ENCODE measurements around the gene CDKAL1.
"Not testable (repeated sequence)": the region's sequence is repeated elsewhere in the genome, so short reads cannot be mapped to it uniquely, and the experiment has no call there.

CDKAL1 gene

GRCh38 chr6:20732896-20733295 is 198.6 kb downstream of the CDKAL1 start:
- no peak for DNase-seq (ENCODE audit: low read depth in 1 of 2, low spot score in 1 of 2)

GRCh38 chr6:20737912-20738311 is 203.7 kb downstream of the CDKAL1 start:
- DNase-seq (ENCODE audit: low read depth in 1 of 2, low spot score in 1 of 2) = no peak

GRCh38 chr6:20740088-20740487 is 205.8 kb downstream of the CDKAL1 start:
- DNase-seq (ENCODE audit: low read depth in 1 of 2, low spot score in 1 of 2) = no peak

GRCh38 chr6:20740727-20741126 is 206.5 kb downstream of the CDKAL1 start:
- no peak for DNase-seq (ENCODE audit: low read depth in 1 of 2, low spot score in 1 of 2)

- DNase-seq (ENCODE audit: low read depth in 1 of 2, low spot score in 1 of 2) = no peak
Measured at GRCh38 chr6:20741490-20741889, 207.2 kb downstream of the CDKAL1 start.

- DNase-seq (ENCODE audit: low read depth in 1 of 2, low spot score in 1 of 2) = no peak
Measured at GRCh38 chr6:20744911-20745557, 210.8 kb downstream of the CDKAL1 start.

GRCh38 chr6:20746024-20746423 is 211.8 kb downstream of the CDKAL1 start:
- no peak for DNase-seq (ENCODE audit: low read depth in 1 of 2, low spot score in 1 of 2)

- DNase-seq (ENCODE audit: low read depth in 1 of 2, low spot score in 1 of 2) = no peak
Measured at GRCh38 chr6:20746805-20747558, 212.7 kb downstream of the CDKAL1 start.

- DNase-seq (ENCODE audit: low read depth in 1 of 2, low spot score in 1 of 2) = no peak
Measured at GRCh38 chr6:20747991-20748390, 213.7 kb downstream of the CDKAL1 start.

- DNase-seq (ENCODE audit: low read depth in 1 of 2, low spot score in 1 of 2) = no peak
Measured at GRCh38 chr6:20751293-20751935, 217.2 kb downstream of the CDKAL1 start.

GRCh38 chr6:20755631-20756030 is 221.4 kb downstream of the CDKAL1 start:
- DNase-seq (ENCODE audit: low read depth in 1 of 2, low spot score in 1 of 2) = no peak

- DNase-seq (ENCODE audit: low read depth in 1 of 2, low spot score in 1 of 2) = not testable (repeated sequence)
Measured at GRCh38 chr6:20756584-20757147, 222.4 kb downstream of the CDKAL1 start.

GRCh38 chr6:20757761-20758160 is 223.5 kb downstream of the CDKAL1 start:
- DNase-seq (ENCODE audit: low read depth in 1 of 2, low spot score in 1 of 2) = no peak

- no peak for DNase-seq (ENCODE audit: low read depth in 1 of 2, low spot score in 1 of 2)
Measured at GRCh38 chr6:20763296-20763695, 229.0 kb downstream of the CDKAL1 start.

GRCh38 chr6:20769631-20770030 is 235.4 kb downstream of the CDKAL1 start:
- no peak for DNase-seq (ENCODE audit: low read depth in 1 of 2, low spot score in 1 of 2)

- DNase-seq (ENCODE audit: low read depth in 1 of 2, low spot score in 1 of 2) = no peak
Measured at GRCh38 chr6:20770773-20771172, 236.5 kb downstream of the CDKAL1 start.

- no peak for DNase-seq (ENCODE audit: low read depth in 1 of 2, low spot score in 1 of 2)
Measured at GRCh38 chr6:20771409-20771808, 237.2 kb downstream of the CDKAL1 start.

- no peak for DNase-seq (ENCODE audit: low read depth in 1 of 2, low spot score in 1 of 2)
Measured at GRCh38 chr6:20773822-20774221, 239.6 kb downstream of the CDKAL1 start.

- DNase-seq (ENCODE audit: low read depth in 1 of 2, low spot score in 1 of 2) = no peak
Measured at GRCh38 chr6:20775981-20776380, 241.7 kb downstream of the CDKAL1 start.

GRCh38 chr6:20777801-20778200 is 243.5 kb downstream of the CDKAL1 start:
- no peak for DNase-seq (ENCODE audit: low read depth in 1 of 2, low spot score in 1 of 2)

- DNase-seq (ENCODE audit: low read depth in 1 of 2, low spot score in 1 of 2) = no peak
Measured at GRCh38 chr6:20778459-20778858, 244.2 kb downstream of the CDKAL1 start.

GRCh38 chr6:20778912-20779311 is 244.7 kb downstream of the CDKAL1 start:
- DNase-seq (ENCODE audit: low read depth in 1 of 2, low spot score in 1 of 2) = no peak
